BE2C (cell line): Measurements from ENCODE around the gene LHFPL4.

Source experiments
- DNase-seq: peaks from one replicate; pipeline ENCODE4 v3.0.0-alpha.2; 2020
- H3K27me3 ChIP-seq: fragments of 250-450 bp; sonication (Bioruptor Pico); 2 replicates; pipeline ENCODE4 v1.5.1; 2020; ENCODE audit warnings: mild to moderate bottlenecking
- H3K36me3 ChIP-seq: fragments of 250-450 bp; sonication (Bioruptor Pico); 2 replicates; pipeline ENCODE4 v1.5.1; 2020; ENCODE audit warnings: mild to moderate bottlenecking
- H3K4me1 ChIP-seq: fragments of 250-450 bp; sonication (Bioruptor Pico); 2 replicates; pipeline ENCODE4 v1.5.1; 2020
- H3K4me3 ChIP-seq: 2 replicates; pipeline ENCODE4 v1.5.1; 2011; ENCODE audit warnings: low read depth, low read length
- H3K9me3 ChIP-seq: fragments of 250-450 bp; sonication (Bioruptor Pico); 2 replicates; pipeline ENCODE4 v1.5.1; 2020
- CTCF ChIP-seq: IDR thresholded peaks from 2 replicates; pipeline ENCODE4 v1.5.1; 2012; ENCODE audit warnings: mild to moderate bottlenecking, low read depth, low read length

Gene LHFPL4

GRCh38 chr3:9473496-9474065 lies 80.0 kb downstream of the LHFPL4 start:
- no peaks in the 10 kb centered on the region for H3K4me1 ChIP-seq
- no peak for DNase-seq
- TF ChIP-seq CTCF: no peak
- H3K36me3 ChIP-seq: peaks cover 77% of the 10 kb centered on the region
- no peaks in the 10 kb centered on the region for H3K27me3 ChIP-seq
- no peak overlapping the region for H3K4me3 ChIP-seq
- no peaks in the 10 kb centered on the region for H3K9me3 ChIP-seq

- Histone ChIP-seq H3K27me3 (no peaks in the 10 kb centered on the region), H3K36me3 (peaks cover 77% of the 10 kb centered on the region), H3K9me3 (no peaks in the 10 kb centered on the region), H3K4me1 (no peaks in the 10 kb centered on the region), H3K4me3 (no peak overlapping the region)
- no peak for TF ChIP-seq CTCF
- no peak for DNase-seq
Observed at GRCh38 chr3:9469986-9470385, 83.6 kb downstream of the LHFPL4 start.

GRCh38 chr3:9468460-9468859 lies 85.2 kb downstream of the LHFPL4 start:
- no peak for TF ChIP-seq CTCF
- Histone ChIP-seq H3K4me3 (no peak overlapping the region), H3K9me3 (no peaks in the 10 kb centered on the region), H3K4me1 (no peaks in the 10 kb centered on the region), H3K27me3 (no peaks in the 10 kb centered on the region), H3K36me3 (peaks cover 72% of the 10 kb centered on the region)
- DNase-seq: no peak

GRCh38 chr3:9467451-9467850 lies 86.2 kb downstream of the LHFPL4 start:
- no peak for DNase-seq
- peaks cover 63% of the 10 kb centered on the region for H3K36me3 ChIP-seq
- TF ChIP-seq CTCF: no peak
- no peak overlapping the region for H3K4me3 ChIP-seq
- no peaks in the 10 kb centered on the region for H3K4me1 ChIP-seq
- no peaks in the 10 kb centered on the region for H3K9me3 ChIP-seq
- H3K27me3 ChIP-seq: no peaks in the 10 kb centered on the region

GRCh38 chr3:9455596-9456131 lies 98.0 kb downstream of the LHFPL4 start:
- H3K9me3 ChIP-seq: no peaks in the 10 kb centered on the region
- no peak for DNase-seq
- no peak for TF ChIP-seq CTCF
- no peaks in the 10 kb centered on the region for H3K27me3 ChIP-seq
- peaks cover 31% of the 10 kb centered on the region for H3K36me3 ChIP-seq
- no peak overlapping the region for H3K4me3 ChIP-seq
- no peaks in the 10 kb centered on the region for H3K4me1 ChIP-seq

GRCh38 chr3:9452417-9452816 lies 101.2 kb downstream of the LHFPL4 start:
- no peak for TF ChIP-seq CTCF
- no peaks in the 10 kb centered on the region for H3K4me1 ChIP-seq
- no peaks in the 10 kb centered on the region for H3K9me3 ChIP-seq
- no peak for DNase-seq
- no peaks in the 10 kb centered on the region for H3K27me3 ChIP-seq
- H3K4me3 ChIP-seq: no peak overlapping the region
- H3K36me3 ChIP-seq: peaks cover 57% of the 10 kb centered on the region
